HEK293 (cell line): ENCODE data around the gene RIOX2.

Experiments used
- GLI4 ChIP-seq: fragments of 450-650 bp; formaldehyde crosslinking; IDR thresholded peaks from 2 replicates; pipeline ENCODE4 v1.5.1; 2016; ENCODE audit warnings: missing biosample characterization, missing genetic modification characterization
- KLF9 ChIP-seq: fragments of 450-650 bp; formaldehyde crosslinking; IDR thresholded peaks from 2 replicates; pipeline ENCODE4 v1.5.1; 2016; ENCODE audit warnings: missing biosample characterization, missing genetic modification characterization, low read depth
- WT1 ChIP-seq: fragments of 450-650 bp; formaldehyde crosslinking; IDR thresholded peaks from 2 replicates; pipeline ENCODE4 v1.5.1; 2016; ENCODE audit warnings: missing biosample characterization, missing genetic modification characterization
- ZBTB1 ChIP-seq: fragments of 450-650 bp; formaldehyde crosslinking; IDR thresholded peaks from 2 replicates; pipeline ENCODE4 v1.5.1; 2016; ENCODE audit warnings: missing biosample characterization, missing genetic modification characterization
- ZIC2 ChIP-seq: fragments of 450-650 bp; formaldehyde crosslinking; IDR thresholded peaks from 2 replicates; pipeline ENCODE4 v1.5.1; 2016; ENCODE audit warnings: missing biosample characterization, missing genetic modification characterization
- ZNF768 ChIP-seq: fragments of 450-650 bp; formaldehyde crosslinking; IDR thresholded peaks from 2 replicates; pipeline ENCODE4 v1.5.1; 2018; ENCODE audit warnings: missing biosample characterization, mild to moderate bottlenecking, missing genetic modification characterization
- TF ChIP-seq, protein P1 (sequence below): fragments of 450-650 bp; formaldehyde crosslinking; IDR thresholded peaks from 2 replicates; pipeline ENCODE4 v1.5.1; 2016; ENCODE audit warnings: missing biosample characterization, missing genetic modification characterization
- TF ChIP-seq, protein P2 (sequence below): fragments of 450-650 bp; formaldehyde crosslinking; IDR thresholded peaks from 2 replicates; pipeline ENCODE4 v1.5.1; 2017; ENCODE audit warnings: missing biosample characterization, mild to moderate bottlenecking, missing genetic modification characterization, moderate library complexity
- TF ChIP-seq, protein P3 (sequence below): fragments of 450-650 bp; formaldehyde crosslinking; IDR thresholded peaks from 2 replicates; pipeline ENCODE4 v1.5.1; 2016; ENCODE audit warnings: missing biosample characterization, missing genetic modification characterization
- TF ChIP-seq, protein P4 (sequence below): IDR thresholded peaks from 2 replicates; pipeline ENCODE4 v1.6.1; 2011; ENCODE audit warnings: mild to moderate bottlenecking, low read depth, low read length, borderline replicate concordance

DNA sequence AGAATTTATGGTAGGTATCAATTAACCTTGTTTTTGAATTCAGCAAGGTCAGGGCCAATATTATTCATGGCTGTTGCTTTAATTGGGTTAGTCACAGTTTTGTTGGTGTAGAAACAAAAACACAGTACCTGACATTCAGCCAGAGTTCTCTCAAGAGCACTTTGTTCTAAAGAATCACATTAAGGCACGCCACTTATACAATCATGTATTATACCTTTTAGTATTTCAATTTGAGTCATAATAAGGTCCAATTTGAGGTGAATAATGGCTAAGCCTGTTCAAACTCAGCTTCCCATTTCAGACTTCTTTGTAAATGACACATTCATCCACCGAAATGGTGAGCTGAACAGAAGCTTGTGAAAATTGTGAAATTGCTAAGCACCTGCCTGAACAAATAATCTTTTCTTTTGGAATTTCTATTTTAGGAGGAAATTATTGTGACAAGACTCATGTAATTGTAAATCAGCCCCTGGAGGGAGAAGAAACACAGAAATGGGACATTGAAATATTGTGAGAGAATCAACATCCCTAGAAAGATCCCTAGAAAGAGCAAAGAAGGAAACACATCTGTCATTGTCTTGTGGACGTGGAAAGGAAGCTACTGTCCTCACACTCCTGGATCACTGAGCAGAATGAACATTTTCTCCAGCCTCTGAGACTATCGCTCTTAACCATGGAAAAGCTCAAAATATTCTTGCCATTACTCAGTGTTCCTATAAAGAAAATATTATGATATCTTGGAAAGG, 29.3 kb downstream of the RIOX2 start:
- no peak for TF ChIP-seq ZNF768 (tag by site-specific recombination)
- TF ChIP-seq KLF9, result no peak
- TF ChIP-seq, protein P1, sequence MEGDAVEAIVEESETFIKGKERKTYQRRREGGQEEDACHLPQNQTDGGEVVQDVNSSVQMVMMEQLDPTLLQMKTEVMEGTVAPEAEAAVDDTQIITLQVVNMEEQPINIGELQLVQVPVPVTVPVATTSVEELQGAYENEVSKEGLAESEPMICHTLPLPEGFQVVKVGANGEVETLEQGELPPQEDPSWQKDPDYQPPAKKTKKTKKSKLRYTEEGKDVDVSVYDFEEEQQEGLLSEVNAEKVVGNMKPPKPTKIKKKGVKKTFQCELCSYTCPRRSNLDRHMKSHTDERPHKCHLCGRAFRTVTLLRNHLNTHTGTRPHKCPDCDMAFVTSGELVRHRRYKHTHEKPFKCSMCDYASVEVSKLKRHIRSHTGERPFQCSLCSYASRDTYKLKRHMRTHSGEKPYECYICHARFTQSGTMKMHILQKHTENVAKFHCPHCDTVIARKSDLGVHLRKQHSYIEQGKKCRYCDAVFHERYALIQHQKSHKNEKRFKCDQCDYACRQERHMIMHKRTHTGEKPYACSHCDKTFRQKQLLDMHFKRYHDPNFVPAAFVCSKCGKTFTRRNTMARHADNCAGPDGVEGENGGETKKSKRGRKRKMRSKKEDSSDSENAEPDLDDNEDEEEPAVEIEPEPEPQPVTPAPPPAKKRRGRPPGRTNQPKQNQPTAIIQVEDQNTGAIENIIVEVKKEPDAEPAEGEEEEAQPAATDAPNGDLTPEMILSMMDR (tag by site-specific recombination), result no peak
- no peak for TF ChIP-seq ZIC2 (tag by site-specific recombination)
- TF ChIP-seq, protein P2, sequence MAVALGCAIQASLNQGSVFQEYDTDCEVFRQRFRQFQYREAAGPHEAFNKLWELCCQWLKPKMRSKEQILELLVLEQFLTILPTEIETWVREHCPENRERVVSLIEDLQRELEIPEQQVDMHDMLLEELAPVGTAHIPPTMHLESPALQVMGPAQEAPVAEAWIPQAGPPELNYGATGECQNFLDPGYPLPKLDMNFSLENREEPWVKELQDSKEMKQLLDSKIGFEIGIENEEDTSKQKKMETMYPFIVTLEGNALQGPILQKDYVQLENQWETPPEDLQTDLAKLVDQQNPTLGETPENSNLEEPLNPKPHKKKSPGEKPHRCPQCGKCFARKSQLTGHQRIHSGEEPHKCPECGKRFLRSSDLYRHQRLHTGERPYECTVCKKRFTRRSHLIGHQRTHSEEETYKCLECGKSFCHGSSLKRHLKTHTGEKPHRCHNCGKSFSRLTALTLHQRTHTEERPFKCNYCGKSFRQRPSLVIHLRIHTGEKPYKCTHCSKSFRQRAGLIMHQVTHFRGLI (tag by site-specific recombination), result no peak
- TF ChIP-seq, protein P3, sequence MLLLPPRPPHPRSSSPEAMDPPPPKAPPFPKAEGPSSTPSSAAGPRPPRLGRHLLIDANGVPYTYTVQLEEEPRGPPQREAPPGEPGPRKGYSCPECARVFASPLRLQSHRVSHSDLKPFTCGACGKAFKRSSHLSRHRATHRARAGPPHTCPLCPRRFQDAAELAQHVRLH (tag by site-specific recombination), result no peak
- TF ChIP-seq WT1 (tag by site-specific recombination), result no peak
- TF ChIP-seq, protein P4, sequence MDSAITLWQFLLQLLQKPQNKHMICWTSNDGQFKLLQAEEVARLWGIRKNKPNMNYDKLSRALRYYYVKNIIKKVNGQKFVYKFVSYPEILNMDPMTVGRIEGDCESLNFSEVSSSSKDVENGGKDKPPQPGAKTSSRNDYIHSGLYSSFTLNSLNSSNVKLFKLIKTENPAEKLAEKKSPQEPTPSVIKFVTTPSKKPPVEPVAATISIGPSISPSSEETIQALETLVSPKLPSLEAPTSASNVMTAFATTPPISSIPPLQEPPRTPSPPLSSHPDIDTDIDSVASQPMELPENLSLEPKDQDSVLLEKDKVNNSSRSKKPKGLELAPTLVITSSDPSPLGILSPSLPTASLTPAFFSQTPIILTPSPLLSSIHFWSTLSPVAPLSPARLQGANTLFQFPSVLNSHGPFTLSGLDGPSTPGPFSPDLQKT, result no peak
- no peak for TF ChIP-seq ZBTB1 (tag by site-specific recombination)
- TF ChIP-seq GLI4 (tag by site-specific recombination), result no peak
